GM21619 (cell line): ENCODE measurements around the gene CXCL17.

ENCODE experiments used
- ATAC-seq: cut with Tn5 transposase; IDR thresholded peaks from one replicate; pipeline ENCODE4 v1.9.1; 2021; ENCODE audit not compliant: unreplicated experiment

The CXCL17 gene

DNA sequence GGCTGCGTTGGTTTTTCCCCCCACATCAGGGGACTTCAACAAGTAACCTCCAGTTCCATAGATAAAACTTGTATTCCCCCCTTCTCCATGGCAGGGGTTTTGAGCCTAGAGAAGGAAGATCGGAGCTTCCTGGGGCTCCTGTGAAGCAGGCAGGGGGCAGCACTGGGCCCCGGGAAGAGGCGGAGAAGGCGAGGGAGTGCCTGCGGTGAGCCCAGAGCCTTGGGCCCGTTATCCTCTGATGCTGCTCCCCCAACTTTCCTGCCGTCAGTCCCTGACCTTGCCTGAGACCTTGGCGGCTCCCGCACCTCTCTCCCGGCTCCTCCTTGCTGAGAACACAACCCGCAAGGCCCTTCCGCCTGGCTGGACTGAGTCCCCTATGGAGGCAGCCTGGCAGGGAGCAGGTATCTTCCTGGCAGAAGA lies 18.0 kb downstream of the CXCL17 start:
- ATAC-seq, result no peak

DNA sequence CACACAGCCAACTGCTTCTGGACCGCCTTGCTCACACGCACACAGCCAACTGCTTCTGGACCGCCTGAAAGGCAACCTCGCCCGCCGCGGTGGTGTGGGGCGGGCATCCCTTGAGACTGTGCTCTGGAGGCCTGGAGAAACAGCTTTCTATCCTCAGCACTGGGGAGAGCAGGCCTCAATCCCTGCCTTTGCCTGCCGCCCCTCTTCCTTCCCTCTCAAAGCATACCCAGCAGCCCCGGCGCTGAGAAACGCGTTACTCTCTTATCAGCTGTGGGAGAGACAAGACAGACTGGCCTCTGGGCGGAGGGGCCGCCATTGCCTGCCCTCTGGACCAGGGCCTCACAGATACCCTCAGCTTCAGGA lies 18.4 kb downstream of the CXCL17 start:
- ATAC-seq, result no peak

DNA sequence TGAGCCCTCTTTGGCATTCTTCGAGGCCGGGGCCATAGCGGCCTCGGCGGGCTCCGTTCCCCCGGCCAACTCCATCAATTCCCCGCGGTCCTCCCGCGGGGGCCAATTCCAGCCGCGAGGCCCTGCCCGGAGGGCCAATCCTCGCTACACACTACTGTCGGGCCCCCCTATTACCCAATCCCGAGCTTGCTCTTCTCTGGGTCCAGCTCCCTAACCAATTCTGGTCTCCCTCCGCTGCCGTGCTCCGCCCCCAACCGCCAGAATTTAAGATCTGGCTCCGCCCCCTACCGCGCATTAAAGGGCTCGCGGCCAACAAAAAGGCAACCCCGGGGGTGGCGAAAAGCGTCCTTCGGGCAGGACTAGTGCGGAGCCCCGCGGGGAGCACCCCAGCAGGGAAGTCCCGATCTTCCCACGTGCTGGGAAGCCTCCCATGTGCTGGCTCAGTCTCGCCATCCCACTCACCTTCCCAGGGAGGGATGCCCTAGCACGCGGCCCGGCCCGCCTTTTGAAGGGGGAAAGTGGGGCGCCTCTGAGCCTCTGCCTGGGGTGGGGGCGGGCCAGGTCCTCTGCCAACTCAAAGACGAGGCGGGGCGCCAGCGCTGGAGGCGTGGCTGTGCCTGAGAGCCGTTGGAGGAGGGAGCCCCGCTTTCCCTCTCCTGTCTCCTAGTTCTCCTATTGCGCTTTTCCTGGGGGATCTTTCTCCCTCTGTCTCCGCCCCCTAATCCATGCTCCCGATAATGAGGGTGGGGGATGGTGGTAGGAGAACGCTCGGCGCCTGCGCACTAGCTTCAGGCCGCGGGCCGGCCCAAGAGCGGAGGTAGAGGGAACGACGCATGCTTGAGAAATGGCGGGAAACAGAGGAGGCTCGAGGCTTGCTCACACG lies 19.0 kb downstream of the CXCL17 start:
- peak; percentile 83 for ATAC-seq

DNA sequence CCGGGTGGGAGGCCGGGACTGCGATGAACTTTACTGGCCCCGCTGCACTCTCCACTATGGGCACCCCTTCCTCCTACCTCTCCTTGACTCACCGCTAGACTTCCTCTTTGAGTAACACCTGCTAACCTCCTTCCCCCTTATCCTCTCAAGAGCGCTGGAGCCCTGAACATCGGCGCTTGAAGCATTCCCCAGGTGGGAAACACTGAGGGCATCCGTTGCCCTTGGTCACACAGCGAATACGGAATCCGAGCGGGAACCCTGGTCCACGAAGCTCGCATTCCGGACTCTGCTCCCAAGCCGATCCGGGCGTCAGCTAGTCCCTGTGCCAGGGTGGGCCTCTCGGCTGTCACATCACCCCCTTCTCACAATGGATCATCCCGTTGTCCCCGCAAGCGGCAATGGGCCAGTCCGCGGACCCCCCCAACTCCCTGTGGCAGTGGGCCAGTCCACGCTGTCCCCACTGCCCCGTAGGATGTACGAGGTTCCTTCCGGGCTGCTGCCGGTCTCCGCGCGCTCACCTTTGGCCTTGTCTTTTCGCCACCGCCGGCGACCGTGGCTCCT lies 19.8 kb downstream of the CXCL17 start:
- ATAC-seq, result peak; percentile 31

DNA sequence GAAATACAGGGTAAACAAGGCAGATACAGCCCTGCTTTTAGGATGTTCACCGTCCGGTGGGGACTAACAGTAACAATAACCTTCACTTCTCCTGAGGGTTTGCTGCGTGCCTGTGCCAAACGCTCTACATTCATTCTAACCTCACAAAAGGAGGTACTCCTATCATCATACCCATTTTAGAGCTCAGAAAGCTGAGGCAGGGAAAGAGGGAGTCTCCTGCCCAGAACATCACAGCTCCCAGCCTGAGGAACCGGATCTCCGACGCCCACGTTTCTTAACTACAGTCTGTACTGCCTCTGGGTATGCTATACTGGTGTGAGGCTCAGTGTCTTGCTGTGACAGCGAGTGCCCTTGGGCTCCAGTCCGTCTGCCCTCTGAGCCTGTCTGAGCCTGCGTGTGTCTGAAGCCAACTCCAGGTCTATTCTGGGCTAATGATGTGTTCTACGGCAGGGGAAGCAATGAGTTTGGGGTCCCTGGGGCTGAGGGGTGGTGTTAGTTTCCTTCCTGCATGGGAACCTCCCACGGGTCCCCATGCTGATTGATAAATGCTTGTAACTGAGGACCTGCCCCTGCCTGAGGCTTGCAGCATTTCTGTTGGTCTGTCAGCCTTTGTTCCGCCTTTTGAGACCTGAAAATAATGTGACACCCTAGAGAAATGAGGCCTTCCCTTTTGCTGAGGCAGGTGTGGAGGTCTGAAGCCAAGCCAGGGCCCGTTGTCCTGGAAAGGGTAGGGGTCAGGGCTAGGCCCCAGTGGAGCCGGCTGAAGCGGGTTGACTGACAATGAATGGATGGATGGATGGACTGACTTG lies 20.4 kb downstream of the CXCL17 start:
- no peak for ATAC-seq

DNA sequence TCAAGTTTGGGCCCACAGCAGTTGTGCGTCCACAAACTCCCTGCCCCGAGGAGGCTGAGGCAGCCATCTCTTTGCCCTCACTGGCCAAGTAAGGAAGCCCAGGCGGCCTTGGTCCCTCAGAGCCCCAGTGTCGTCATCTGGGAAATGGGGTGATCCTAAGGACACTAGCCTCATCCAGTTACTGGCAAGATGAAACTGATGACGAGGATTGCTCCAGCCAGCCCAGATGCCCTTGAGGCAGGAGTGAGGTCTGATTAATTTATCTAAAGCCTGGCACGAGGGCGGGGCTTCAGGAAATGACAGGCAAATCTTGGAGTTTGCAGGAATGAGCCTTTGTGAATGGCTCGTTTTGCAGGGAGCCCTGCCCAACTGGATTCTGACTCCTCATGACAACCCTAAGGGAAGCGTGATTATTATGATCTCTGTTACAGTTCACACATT lies 21.1 kb downstream of the CXCL17 start:
- no peak for ATAC-seq

DNA sequence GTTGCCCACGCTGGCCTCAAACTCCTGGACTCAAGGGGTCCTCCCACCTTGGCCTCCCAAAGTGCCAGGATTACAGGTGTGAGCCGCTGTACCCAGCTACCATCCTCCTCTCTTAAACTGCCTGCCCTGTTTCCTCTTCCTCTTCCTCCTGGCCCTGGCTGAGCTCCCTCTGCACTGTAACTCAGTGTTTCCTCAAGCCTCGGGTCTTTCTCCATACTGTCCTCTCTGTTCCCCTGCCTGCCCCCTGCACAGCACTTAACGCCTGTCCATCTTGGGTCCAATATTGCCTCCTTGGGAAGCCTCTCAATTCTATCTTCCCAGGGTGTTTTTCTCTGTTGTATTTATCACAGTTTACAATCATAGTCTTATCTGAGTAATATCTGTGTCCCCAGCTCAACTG lies 21.6 kb downstream of the CXCL17 start:
- ATAC-seq, result no peak

DNA sequence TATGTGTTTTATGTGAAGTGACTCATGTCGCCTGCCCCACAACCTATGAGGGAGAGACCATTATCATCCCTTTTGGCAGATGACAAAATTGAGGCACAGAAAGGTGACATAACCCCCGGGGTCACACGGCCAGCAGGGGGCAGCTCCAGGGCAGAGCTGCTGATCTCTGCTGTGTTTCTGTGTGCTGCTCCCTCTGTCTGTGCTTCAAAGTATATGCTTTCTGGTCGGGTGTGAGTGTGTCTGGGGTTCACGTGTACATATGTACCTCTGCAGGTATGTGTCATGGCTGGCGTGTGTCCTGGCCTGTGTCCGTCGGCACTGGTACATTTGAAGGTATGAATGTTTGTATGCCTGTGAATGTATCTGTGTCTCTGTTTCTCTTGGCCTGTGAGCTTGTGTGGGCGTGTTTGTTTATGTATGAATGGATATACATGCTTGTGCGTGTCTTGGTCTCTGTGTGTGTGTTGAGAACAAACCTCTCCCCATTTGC lies 22.6 kb downstream of the CXCL17 start:
- ATAC-seq, result no peak

DNA sequence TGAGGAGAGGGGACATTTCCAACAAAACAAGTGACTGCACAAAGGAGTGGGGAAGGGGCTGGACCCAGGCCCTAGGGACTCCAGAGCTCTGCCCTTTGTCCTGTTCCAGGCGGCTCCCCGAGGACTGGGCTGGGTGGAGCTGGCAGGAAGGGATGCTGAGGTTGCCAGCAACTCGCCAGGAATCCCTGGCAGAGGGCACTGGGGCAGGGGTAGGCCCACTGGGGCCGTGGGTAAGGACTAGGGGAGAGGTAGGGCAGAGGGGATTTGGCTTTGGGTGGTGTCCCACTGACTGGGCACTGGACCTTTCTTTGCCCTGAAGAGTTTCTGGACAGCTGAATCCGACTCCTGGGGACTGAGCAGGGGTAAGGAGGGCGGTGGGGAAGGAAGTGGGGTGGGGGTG lies 23.4 kb downstream of the CXCL17 start:
- no peak for ATAC-seq

DNA sequence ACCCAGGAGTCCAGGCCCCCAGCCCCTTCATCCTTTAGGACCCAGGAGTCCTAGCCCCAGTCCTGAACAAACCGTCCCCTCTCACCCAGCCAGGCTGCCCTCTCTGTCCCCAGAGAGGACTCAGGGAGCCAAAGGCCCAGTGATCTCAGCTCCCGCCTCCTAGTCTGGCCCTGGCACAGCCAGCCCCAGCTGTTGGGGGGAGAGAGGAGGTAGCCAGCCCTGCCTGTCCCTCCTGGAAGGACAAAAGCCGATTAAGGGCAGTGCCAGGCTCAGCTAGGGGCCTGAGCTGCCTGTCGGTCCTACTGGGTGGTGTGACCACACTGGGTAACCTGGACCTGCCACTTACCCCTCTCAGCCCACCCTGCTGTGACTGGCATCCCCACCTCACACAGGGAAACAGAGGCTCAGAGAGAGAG lies 30.1 kb downstream of the CXCL17 start:
- no peak for ATAC-seq

DNA sequence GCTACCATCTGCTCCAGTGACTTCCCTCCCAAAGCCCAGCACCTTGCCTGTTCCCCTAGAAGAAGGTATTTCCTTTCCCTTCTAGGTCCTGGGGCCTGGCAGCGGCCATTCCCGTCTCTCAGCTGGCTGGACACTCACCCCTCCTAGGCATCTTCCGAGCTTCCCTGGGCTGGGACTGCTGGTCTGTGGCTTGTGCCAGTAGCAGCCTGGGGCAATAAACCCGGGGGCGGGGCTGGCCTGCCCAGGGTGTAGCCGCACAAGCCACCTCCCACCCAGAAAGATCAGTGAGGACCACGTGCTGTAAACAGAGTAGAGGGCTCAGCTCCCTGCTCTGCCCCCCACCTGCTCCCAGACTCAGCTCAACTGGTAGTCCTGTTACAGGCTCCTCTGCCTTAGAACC lies 30.5 kb downstream of the CXCL17 start:
- ATAC-seq, result no peak

DNA sequence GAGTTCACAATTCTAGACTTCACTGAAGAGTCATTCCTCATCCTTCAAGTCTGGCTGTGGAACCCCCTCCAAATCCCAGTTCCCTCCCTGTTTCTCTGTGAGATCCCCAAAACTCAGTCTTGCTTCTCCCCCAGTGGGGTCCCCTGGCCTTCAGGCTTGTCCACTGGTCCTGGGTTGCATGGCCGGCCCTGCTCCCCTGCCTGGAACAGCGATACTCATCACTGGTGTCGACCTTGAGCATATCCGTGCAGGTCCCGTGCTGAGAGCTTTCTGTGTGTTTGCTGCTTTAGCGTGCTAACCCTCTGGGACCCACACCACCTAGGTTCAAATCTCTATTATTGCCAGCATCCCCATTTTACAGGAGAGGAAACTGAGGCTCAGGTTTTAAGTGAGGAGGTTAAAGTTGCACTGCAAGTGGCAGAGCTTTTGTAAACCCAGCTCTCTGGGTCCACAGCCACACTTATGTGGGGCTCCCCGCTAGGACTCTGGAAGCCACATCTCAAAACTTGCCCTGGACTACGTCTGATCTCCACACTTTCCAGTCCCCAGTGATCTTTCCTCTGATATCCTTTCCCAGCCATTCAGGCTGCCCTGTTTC lies 31.1 kb downstream of the CXCL17 start:
- no peak for ATAC-seq

DNA sequence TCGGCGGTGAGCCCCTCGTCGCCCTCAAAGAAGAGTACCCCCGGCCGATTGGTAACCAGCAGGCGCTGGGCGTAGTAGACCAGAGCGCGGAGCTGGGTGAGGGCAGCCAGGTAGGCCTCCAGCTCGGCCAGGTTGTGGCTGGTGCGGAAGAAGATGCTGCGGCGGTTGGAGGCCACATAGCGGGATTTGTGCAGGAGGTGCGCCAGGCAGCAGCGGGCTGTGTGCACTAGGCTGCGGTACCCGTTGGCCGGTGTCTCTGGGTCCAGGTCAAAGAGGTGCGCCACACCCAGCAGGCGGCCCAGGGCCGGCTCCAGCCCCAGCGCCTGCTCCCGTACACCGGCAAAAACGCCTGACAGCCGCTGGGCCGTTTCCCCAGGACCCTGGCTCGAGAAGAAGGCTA lies 32.4 kb downstream of the CXCL17 start:
- no peak for ATAC-seq

DNA sequence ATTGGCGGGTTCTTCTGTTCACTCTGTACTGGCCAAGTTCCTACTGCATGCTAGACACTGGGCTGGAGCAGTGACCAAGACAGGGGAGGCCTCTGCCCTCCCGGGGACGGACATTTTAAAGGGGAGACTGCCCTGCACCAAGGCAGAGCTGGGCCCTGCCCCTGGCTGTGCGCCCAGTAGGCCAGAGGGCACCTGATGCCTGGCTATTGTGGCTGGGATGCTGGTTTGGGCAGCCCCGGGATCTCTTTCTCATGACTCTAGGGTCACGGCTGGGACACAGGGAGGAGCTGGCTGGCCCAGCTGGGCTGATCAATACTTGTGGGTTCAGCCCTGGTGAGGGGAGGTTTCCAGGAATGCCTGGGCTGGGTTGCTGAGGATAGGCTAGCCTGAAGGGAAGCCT lies 33.3 kb downstream of the CXCL17 start:
- ATAC-seq, result no peak

DNA sequence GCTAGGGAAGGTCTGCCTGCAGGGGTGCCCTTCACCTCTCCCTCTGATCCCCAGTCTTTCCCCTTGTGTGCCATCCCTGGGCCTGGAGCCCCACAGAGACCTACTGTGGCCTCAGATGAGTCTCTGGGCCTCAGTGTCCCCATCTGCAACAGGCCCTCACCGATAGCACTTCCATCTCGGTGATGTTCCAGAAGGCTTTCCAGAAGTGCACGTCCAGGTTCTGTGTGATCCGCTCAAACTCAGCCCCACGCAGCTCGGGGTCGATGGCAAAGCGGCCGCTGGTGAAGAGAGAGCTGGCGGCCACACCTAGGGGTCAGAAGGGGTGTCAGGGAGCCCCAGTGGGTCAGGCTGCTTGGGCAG lies 35.0 kb downstream of the CXCL17 start:
- ATAC-seq, result no peak

DNA sequence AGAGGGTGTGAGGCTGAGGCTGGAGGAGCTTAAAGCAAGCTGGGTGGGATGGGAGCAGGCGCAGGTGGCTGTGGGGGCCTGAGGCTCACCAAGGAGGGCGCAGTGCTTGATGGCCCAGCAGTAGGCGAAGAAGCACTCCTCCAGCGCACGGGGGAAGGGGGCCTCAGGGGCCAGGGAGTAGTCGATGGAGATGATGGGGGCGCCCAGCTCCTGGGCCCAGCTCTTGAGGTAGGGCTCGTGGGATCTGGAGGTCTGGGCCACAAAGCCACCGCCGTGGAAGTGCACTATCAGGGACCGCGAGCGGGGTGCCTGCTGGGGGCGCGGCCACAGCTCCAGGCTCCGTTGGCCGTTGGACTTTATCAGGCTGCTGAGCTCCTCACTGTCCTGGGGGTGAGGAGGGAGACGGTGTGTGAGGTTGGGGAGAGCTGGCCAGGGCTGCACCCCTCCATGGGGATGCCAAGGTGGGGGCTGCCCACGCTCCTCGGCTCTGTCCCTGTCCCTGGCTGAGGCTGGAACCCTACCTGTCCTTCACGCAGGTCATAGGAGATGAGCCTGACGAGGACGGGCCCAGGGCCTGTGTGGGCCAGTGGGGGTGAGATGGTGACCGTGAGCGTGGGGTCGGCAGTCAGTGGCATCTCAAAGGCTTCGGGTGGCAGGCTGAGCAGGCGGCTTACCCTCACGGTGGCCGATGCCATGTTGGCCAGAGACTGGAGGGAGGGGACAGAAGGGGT lies 35.5 kb downstream of the CXCL17 start:
- ATAC-seq, result no peak

DNA sequence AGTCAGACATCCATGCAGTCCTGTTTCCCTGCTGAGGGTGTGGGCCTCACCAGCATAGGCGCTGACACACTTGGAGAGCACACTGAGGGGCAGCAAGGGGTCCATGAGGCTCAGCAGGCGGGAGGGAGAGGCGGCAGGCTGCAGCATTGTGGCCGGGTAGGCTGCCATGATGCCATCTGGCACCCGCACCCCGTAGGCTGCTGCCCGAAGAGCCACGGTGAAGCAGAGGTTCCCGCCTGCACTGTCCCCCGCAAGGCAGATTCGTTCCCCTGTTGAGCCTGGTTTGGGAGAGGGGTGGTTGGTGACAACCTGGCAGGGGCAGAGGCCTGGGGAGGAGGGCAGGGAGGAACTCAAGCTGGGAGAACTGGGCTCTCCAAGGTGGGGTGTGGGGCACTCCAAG lies 36.6 kb downstream of the CXCL17 start:
- no peak for ATAC-seq

DNA sequence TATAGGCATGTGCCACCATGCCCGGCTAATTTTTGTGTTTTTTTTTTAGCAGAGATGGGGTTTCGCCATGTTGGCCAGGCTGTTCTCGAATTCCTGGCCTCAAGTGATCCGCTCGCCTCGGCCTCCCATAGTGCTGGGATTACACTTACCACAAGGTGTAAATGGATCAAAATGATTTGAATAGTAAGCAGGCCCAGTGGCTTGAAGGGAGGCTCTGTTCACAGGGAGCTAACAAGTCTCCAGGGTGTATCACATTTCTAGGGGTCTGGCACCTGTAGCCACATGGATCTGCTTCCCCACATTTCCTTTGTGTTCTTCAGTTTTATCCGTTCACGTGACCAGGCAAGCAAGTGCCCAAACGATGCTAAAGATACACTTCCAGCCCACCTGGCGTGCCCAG lies 39.2 kb downstream of the CXCL17 start:
- ATAC-seq, result no peak

DNA sequence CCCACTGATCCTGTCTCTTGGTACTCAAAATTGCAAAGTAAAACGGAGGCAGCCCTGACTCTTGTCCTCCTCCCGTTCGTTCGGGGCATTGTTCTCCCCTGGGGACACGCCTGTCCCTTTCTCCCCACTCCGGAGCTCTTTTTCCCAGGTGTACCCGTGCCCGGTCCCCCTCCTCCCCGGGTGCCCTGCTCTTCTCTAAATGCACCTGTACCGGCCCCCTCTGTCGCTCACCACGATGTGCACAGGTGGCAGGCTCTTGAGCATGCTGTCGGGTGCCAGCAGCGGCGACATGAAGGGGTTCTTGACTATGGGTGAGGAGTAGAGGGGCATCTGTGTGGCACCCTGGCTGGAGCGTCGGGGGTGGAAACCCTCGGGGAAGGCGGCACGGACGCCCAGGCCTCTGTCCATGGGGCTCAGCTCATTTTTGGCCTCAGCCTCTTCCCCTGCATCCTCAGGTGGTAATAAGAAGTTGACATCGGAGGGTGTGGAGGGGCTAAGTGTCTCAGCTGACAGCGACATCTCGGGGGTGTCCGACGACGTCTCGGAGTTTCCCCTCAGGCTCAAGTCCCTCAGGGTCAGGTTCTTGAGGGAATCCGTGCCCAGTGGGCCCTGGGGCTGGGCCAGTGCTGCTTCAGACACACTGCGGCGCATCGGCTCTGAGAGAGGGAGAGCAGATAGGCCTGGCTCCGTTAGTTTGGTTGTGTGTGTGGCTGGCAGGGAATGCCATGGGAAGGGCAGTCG lies 40.2 kb downstream of the CXCL17 start:
- no peak for ATAC-seq
